A673 (cell line): ENCODE results near the gene VAT1. TPM values are rescaled to one million over a fixed set of nuclear protein-coding genes. Genes with fewer than 3 reads are reported as not detected.

ENCODE experiments used
- BruUV-seq: library from RNA; stranded (reverse); fragments of 400-500 nt; replicated peaks from 2 replicates; lab custom pipeline; 2021; lab: Mats Ljungman, UMichigan
- CTCF ChIA-PET: fragments of 300-600 bp; sonication (Branson Sonifier 250); formaldehyde crosslinking; loops from one replicate; lab custom pipeline; 2022; ENCODE audit warnings: antibody characterized with exemption; lab: Charles Lee
- POLR2A ChIA-PET: fragments of 300-600 bp; sonication (Branson Sonifier 250); formaldehyde crosslinking; loops from one replicate; lab custom pipeline; 2022; ENCODE audit warnings: antibody characterized with exemption; ENCODE audit not compliant: low non-redundant PET; lab: Charles Lee
- DNase-seq: peaks from one replicate; pipeline ENCODE4 v3.0.0-alpha.2; 2015; ENCODE audit warnings: low spot score
- H3K27ac ChIP-seq: fragments of 200-600 bp; sonication (generic); 2 replicates; pipeline ENCODE4 v1.5.1; 2016; ENCODE audit warnings: mixed run types, low read depth, mild to moderate bottlenecking, mixed read lengths, antibody characterized with exemption, low read length; ENCODE audit not compliant: poor library complexity, severe bottlenecking
- H3K27me3 ChIP-seq: fragments of 200-600 bp; sonication (generic); replicated peaks from 2 replicates; pipeline ENCODE4 v1.6.1; 2017; ENCODE audit warnings: mixed run types, low read depth, mild to moderate bottlenecking, mixed read lengths, antibody characterized with exemption, low read length; ENCODE audit not compliant: insufficient read depth, poor library complexity
- H3K36me3 ChIP-seq: fragments of 200-600 bp; sonication (generic); 2 replicates; pipeline ENCODE4 v1.6.1; 2016; ENCODE audit warnings: mixed run types, mild to moderate bottlenecking, mixed read lengths, antibody characterized with exemption, low read length; ENCODE audit not compliant: insufficient read depth, poor library complexity, severe bottlenecking
- H3K4me1 ChIP-seq: fragments of 200-600 bp; sonication (generic); 2 replicates; pipeline ENCODE4 v1.6.1; 2017; ENCODE audit warnings: mixed run types, mild to moderate bottlenecking, mixed read lengths, antibody characterized with exemption, low read length; ENCODE audit not compliant: insufficient read depth, poor library complexity, severe bottlenecking
- H3K4me3 ChIP-seq: fragments of 200-600 bp; sonication (generic); 2 replicates; pipeline ENCODE4 v1.5.1; 2016; ENCODE audit warnings: low read depth, mixed run types, mild to moderate bottlenecking, mixed read lengths, low read length; ENCODE audit not compliant: poor library complexity, severe bottlenecking
- H3K9me3 ChIP-seq: fragments of 200-600 bp; sonication (generic); 2 replicates; pipeline ENCODE4 v1.6.1; 2016; ENCODE audit warnings: mixed run types, low read depth, mild to moderate bottlenecking, mixed read lengths, antibody characterized with exemption, low read length; ENCODE audit not compliant: poor library complexity, severe bottlenecking
- CTCF ChIP-seq: fragments of 300-800, 200-600 bp; sonication (generic); conservative IDR thresholded peaks from 2 replicates; pipeline ENCODE4 v1.5.1; 2017; ENCODE audit warnings: low read depth, mild to moderate bottlenecking, antibody characterized with exemption, low read length, moderate library complexity, mixed read lengths
- EZH2 ChIP-seq: fragments of 200-600 bp; sonication (generic); IDR thresholded peaks from 2 replicates; pipeline ENCODE4 v1.6.1; 2017; ENCODE audit warnings: borderline replicate concordance, low read depth, mild to moderate bottlenecking, mixed read lengths, antibody characterized with exemption, low read length; ENCODE audit not compliant: poor library complexity, severe bottlenecking
- intact Hi-C: fragments of 100-400 bp; cut with micrococcal nuclease; formaldehyde crosslinking; loops from one replicate; pipeline ENCODE4 v1.10.0; 2022; ENCODE audit not compliant: unreplicated experiment
- total RNA-seq: library from RNA; stranded (reverse); gene quantifications from 2 replicates; pipeline ENCODE4 v1.2.3, GENCODE V29; 2021

The VAT1 gene
- total RNA-seq, 1 experiment from 2014 or later, result 45.2 TPM

- Histone ChIP-seq H3K9me3 (no peaks in the 10 kb centered on the region), H3K4me3 (no peak overlapping the region), H3K36me3 (no peaks in the 10 kb centered on the region), H3K27me3 (no peaks in the 10 kb centered on the region), H3K4me1 (no peaks in the 10 kb centered on the region), H3K27ac (no peak overlapping the region)
- BruUV-seq, result no TSS peak
- no peak for DNase-seq
- TF ChIP-seq EZH2, result no peak
- TF ChIP-seq CTCF, result no peak
- ChIA-PET POLR2A (no interaction called here), CTCF (no interaction called here)
- intact Hi-C loops, result no loop called here
These were observed 17.5 kb upstream of the VAT1 start for GRCh38 chr17:43039646-43040045.

DNA sequence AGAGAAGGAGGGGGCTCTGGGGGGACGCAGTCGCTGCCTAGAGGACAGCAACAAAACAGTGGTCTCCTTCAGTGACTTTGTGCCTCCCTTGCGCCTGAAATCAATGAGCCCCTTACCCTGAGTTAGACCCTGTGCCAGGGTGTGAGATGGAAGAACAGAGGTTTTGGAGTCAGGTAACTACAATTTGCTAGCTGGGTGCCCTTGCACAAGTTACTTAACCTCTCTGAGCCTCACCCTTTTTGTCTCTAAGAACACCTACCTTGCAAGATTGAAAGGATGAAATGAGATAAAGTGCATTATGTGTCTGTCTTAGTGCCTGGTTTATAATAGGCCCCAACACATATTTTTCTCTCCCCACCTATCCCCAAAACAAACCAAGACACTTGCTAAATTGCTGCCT is 12.7 kb upstream of the VAT1 start:
- POLR2A ChIA-PET, result no interaction called here
- no peaks in the 10 kb centered on the region for H3K36me3 ChIP-seq
- H3K27ac ChIP-seq, result no peak overlapping the region
- no peaks in the 10 kb centered on the region for H3K4me1 ChIP-seq
- intact Hi-C loops, result no loop called here
- H3K4me3 ChIP-seq, result no peak overlapping the region
- no peak for TF ChIP-seq CTCF
- no peak for TF ChIP-seq EZH2
- H3K9me3 ChIP-seq, result no peaks in the 10 kb centered on the region
- no peaks in the 10 kb centered on the region for H3K27me3 ChIP-seq
- DNase-seq, result no peak
- no TSS peak for BruUV-seq
- CTCF ChIA-PET, result no interaction called here

- BruUV-seq, result no TSS peak
- intact Hi-C loops, result no loop called here
- Histone ChIP-seq H3K4me1 (no peaks in the 10 kb centered on the region), H3K27me3 (no peaks in the 10 kb centered on the region), H3K36me3 (no peaks in the 10 kb centered on the region), H3K27ac (no peak overlapping the region), H3K9me3 (no peaks in the 10 kb centered on the region), H3K4me3 (no peak overlapping the region)
- ChIA-PET POLR2A (no interaction called here), CTCF (interaction anchor here (0.5 to 1.3 kb wide), 2 partner anchors 10 to 271 kb away, joined by 4 to 9 read pairs; no protein-coding TSS in a partner anchor)
- no peak for DNase-seq
- TF ChIP-seq EZH2, result no peak
- TF ChIP-seq CTCF, result no peak
These were observed 12.0 kb upstream of the VAT1 start for GRCh38 chr17:43033948-43034881.
